Natural killer cell treated with Interleukin-12 subunit alpha and Interleukin-12 subunit beta and Interleukin-15 and Interleukin-18, amount 100 ng/mL, for 72 hours (primary cell): ENCODE measurements around the gene TOMM6. TPM values are rescaled to one million over a fixed set of nuclear protein-coding genes. Genes with fewer than 3 reads are reported as not detected.

ENCODE experiments used
- total RNA-seq, 2 donors: library from RNA; stranded (reverse); gene quantifications; one replicate each; pipeline ENCODE4 v1.2.3, GENCODE V29; 2022

TOMM6 gene
- total RNA-seq, 2 donors from 2014 or later: 208 to 284 TPM

Other genes starting within 250 kb of the TOMM6 start
- 100 to 1,000 TPM in 1 of 2 donors, 10 to 100 TPM in 1; 52.4 to 110 TPM for gene FOXP4, start 241.3 kb upstream of the TOMM6 start, total RNA-seq
- not detected for gene MDFI, start 149.2 kb upstream of the TOMM6 start, total RNA-seq
- 10 to 100 TPM; 36.0 to 40.1 TPM for gene TFEB, start 52.1 kb upstream of the TOMM6 start, total RNA-seq
- gene PGC, start 40.3 kb upstream of the TOMM6 start, total RNA-seq: not detected
- 1 to 10 TPM; 7.4 to 9.5 TPM for gene FRS3, start 7.8 kb upstream of the TOMM6 start, total RNA-seq
- gene PRICKLE4, start 6.9 kb upstream of the TOMM6 start, total RNA-seq: not detected
- gene USP49, start 107.7 kb downstream of the TOMM6 start, total RNA-seq: 10 to 100 TPM in 1 of 2 donors, 1 to 10 TPM in 1; 8.2 to 15.3 TPM
- 10 to 100 TPM; 25.5 to 33.0 TPM for gene MED20, start 133.4 kb downstream of the TOMM6 start, total RNA-seq
- 10 to 100 TPM; 48.3 to 73.9 TPM for gene BYSL, start 133.8 kb downstream of the TOMM6 start, total RNA-seq
- gene CCND3, start 154.1 kb downstream of the TOMM6 start, total RNA-seq: 100 to 1,000 TPM; 382 to 466 TPM